AG04450 (cell line): ENCODE measurements around the gene FAM83D. TPM values are rescaled to one million over a fixed set of nuclear protein-coding genes. Genes with fewer than 3 reads are reported as not detected.

Experiments
- CTCF ChIA-PET: fragments of 300-600, 350-600 bp; formaldehyde crosslinking; extraction: SDS; loops from one replicate; lab custom pipeline; 2022; ENCODE audit warnings: antibody characterized with exemption, inconsistent platforms; lab: Charles Lee
- POLR2A ChIA-PET: fragments of 350-600 bp; formaldehyde crosslinking; extraction: SDS; loops from one replicate; lab custom pipeline; 2021; ENCODE audit warnings: antibody characterized with exemption, inconsistent platforms; lab: Yijun Ruan, JAX
- DNase-seq: peaks from one replicate; pipeline ENCODE4 v3.0.0-alpha.2; 2011; ENCODE audit warnings: low read depth, low spot score
- H3K27ac ChIP-seq: one replicate; pipeline ENCODE4 v1.5.1; 2012; ENCODE audit warnings: low read depth, low read length, control low read depth
- H3K27me3 ChIP-seq: one replicate; pipeline ENCODE4 v1.6.0; 2012; ENCODE audit warnings: low read length; ENCODE audit not compliant: control insufficient read depth, insufficient read depth
- H3K4me3 ChIP-seq: 2 replicates; pipeline ENCODE4 v1.5.1; 2011; ENCODE audit warnings: mild to moderate bottlenecking, low read depth, low read length, control low read depth
- H3K9me3 ChIP-seq: 2 replicates; pipeline ENCODE4 v1.5.1; 2012; ENCODE audit warnings: low read length; ENCODE audit not compliant: control insufficient read depth, insufficient read depth
- polyA plus RNA-seq: library from polyadenylated mRNA; depleted of rRNA; stranded (reverse); fragments of >200 nt; gene quantifications from 2 replicates; pipeline ENCODE4 v1.2.3, GENCODE V29; 2011
- TF ChIP-seq, protein P1 (sequence below): IDR thresholded peaks from 2 replicates; pipeline ENCODE4 v1.5.1; 2011; ENCODE audit warnings: low read depth, low read length, control low read depth, inconsistent platforms

FAM83D gene
- polyA plus RNA-seq, 1 experiment, result 14.9 TPM

DNA sequence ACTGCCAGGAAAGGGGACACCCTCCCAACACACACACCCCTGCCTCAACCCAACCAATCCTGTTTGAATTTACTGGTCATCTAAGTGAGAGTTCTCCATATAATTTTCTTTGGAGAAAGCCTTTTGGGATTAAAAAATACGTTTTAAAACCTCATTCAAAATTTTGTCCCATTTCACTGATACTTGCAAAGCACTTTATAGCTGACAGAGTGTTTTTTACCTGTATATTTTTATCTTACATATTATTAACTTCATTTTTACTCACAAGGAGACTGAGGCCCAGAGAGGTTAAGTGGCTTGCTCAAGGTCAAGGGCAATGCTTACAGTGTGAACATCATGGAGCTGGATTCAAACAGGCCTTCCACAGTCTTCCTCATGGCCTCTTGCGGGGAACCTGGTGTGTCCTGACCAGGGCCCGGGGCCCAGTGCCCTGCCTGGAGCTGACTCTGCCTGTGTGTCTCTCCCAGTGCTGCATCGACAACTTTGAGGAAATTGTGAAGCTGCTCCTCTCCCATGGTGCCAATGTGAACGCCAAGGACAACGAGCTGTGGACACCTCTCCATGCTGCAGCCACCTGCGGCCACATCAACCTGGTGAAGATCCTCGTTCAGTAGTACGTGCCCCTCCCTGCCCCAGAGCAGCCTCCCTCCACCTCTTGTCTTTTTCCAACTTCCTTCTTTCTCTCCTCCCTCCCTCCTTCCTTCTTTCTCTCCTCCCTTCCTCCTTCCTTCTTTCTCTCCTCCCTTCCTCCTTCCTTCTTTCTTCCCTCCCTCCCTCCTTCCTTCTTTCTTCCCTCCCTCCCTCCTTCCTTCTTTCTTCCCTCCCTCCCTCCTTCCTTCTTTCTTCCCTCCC, 30.9 kb upstream of the FAM83D start:
- Histone ChIP-seq H3K4me3 (no peak overlapping the region), H3K27me3 (peaks cover 24% of the 10 kb centered on the region), H3K27ac (no peak overlapping the region), H3K9me3 (no peaks in the 10 kb centered on the region)
- TF ChIP-seq, protein P1, sequence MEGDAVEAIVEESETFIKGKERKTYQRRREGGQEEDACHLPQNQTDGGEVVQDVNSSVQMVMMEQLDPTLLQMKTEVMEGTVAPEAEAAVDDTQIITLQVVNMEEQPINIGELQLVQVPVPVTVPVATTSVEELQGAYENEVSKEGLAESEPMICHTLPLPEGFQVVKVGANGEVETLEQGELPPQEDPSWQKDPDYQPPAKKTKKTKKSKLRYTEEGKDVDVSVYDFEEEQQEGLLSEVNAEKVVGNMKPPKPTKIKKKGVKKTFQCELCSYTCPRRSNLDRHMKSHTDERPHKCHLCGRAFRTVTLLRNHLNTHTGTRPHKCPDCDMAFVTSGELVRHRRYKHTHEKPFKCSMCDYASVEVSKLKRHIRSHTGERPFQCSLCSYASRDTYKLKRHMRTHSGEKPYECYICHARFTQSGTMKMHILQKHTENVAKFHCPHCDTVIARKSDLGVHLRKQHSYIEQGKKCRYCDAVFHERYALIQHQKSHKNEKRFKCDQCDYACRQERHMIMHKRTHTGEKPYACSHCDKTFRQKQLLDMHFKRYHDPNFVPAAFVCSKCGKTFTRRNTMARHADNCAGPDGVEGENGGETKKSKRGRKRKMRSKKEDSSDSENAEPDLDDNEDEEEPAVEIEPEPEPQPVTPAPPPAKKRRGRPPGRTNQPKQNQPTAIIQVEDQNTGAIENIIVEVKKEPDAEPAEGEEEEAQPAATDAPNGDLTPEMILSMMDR, result no peak
- DNase-seq, result no peak
- ChIA-PET POLR2A (no interaction called here), CTCF (interaction anchor here (0.5 to 1.5 kb wide), 8 partner anchors 11 to 369 kb away, joined by 3 to 4 read pairs (median 3); no protein-coding TSS in a partner anchor)

DNA sequence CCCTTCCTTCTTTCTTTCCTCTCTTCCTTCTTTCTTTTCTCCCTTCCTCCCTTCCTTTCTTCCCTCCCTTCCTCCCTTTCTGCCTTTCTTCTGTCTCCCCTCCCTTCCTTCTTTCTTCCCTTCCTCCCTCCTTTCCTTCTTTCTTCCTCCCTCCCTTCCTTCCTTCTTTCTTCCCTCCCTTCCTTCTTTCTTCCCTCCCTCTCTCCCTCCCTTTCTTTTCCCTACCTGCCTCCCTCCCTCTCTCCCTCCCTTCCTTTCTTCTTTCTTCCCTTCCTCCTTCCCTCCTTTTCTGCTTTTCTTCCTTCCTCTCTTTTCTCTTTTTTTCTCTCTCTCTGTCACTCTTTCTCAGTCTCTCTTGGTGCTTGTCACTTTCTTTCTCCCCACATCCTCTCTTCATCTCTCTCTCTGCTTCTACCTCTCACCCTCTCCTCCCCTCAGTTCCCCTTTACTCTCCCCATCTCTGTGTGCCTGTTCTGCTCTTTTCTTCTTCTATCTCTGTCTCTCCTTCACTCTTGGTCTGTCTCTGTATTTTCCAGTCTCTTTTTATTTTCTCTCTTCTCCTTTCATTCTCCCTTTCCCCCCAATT, 30.1 kb upstream of the FAM83D start:
- ChIA-PET CTCF (interaction anchor here (0.7 to 1.5 kb wide), 3 partner anchors 11 to 249 kb away, joined by 3 read pairs; no protein-coding TSS in a partner anchor), POLR2A (no interaction called here)
- TF ChIP-seq, protein P1, result no peak
- Histone ChIP-seq H3K9me3 (no peaks in the 10 kb centered on the region), H3K27ac (no peak overlapping the region), H3K4me3 (no peak overlapping the region), H3K27me3 (peaks cover 22% of the 10 kb centered on the region)
- no peak for DNase-seq

DNA sequence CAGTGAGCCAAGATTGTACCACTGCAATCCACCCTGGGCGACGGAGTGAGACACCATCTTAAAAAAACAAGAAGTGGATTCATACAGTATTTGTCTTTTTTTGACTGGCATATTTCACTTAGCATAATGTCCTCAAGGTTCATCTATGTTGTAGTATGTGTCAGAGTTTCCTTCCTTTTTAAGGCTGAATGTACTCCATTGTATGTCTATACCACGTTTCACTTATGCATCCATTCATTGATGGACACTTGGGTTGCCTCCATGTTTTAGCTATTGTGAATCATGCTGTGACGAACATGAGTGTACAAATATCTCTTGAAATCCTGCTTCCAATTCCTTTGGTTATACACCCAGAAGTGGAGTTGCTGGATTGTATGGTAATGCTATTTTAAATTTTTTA, 28.9 kb upstream of the FAM83D start:
- Histone ChIP-seq H3K4me3 (no peak overlapping the region), H3K27ac (no peak overlapping the region), H3K9me3 (no peaks in the 10 kb centered on the region), H3K27me3 (peaks cover 22% of the 10 kb centered on the region)
- CTCF ChIA-PET, result no interaction called here
- TF ChIP-seq, protein P1, result no peak
- DNase-seq, result no peak
- POLR2A ChIA-PET, result no interaction called here

DNA sequence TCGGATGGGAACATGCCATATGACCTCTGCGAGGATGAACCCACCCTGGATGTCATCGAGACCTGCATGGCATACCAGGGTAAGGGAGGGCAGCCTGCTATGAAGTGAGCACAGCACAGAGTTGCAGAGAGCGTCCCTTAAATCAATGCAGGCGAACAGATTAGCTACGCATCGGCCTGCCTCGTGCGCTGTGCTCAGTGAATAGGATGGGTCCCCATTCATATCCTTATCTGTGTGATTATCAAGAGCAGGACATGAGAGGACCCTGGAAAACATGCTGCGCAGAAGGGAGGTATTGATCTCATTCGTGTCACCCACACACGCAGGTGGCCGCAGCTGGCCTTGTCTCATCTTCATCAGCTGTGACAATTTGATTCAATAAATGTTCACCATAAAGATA, 25.6 kb upstream of the FAM83D start:
- CTCF ChIA-PET, result no interaction called here
- Histone ChIP-seq H3K9me3 (no peaks in the 10 kb centered on the region), H3K4me3 (no peak overlapping the region), H3K27ac (no peak overlapping the region), H3K27me3 (peaks cover 8% of the 10 kb centered on the region)
- TF ChIP-seq, protein P1, result no peak
- DNase-seq, result no peak
- POLR2A ChIA-PET, result no interaction called here

DNA sequence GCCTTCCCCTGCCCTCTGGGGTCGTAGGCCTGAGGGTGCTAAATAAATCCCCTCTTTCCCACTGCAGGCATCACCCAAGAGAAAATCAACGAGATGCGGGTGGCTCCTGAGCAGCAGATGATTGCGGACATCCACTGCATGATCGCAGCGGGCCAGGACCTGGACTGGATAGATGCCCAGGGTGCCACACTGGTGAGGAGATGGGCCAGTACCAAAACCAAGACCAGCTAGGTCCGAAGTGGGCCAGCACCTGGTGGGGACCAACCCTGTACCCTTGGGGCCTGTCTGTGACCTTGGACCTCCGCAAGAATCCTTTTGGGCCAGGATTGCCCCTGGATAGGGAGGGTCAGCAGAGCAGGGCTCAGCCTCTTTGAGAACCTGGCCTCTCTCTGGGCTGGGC, 23.6 kb upstream of the FAM83D start:
- POLR2A ChIA-PET, result no interaction called here
- DNase-seq, result no peak
- peaks cover 8% of the 10 kb centered on the region for H3K27me3 ChIP-seq
- H3K9me3 ChIP-seq, result no peaks in the 10 kb centered on the region
- CTCF ChIA-PET, result interaction anchor here (0.8 kb wide), 1 partner anchor 9 kb away, joined by 3 read pairs; no protein-coding TSS in a partner anchor
- H3K27ac ChIP-seq, result no peak overlapping the region
- H3K4me3 ChIP-seq, result no peak overlapping the region
- TF ChIP-seq, protein P1, result no peak
